IMR-90 (cell line): ENCODE results near the gene C4B.

Experiments
- MXI1 ChIP-seq: IDR thresholded peaks from 2 replicates; pipeline ENCODE4 v1.6.1; 2012; ENCODE audit warnings: low read depth, mild to moderate bottlenecking, low read length, moderate library complexity, borderline replicate concordance
- RAD21 ChIP-seq: IDR thresholded peaks from 2 replicates; pipeline ENCODE4 v1.6.1; 2012; ENCODE audit warnings: low read length, improper control_type of control experiment
- RFX5 ChIP-seq: IDR thresholded peaks from 2 replicates; pipeline ENCODE4 v1.8.0; 2012; ENCODE audit warnings: low read depth, mild to moderate bottlenecking, low read length, moderate library complexity
- TF ChIP-seq, protein P1 (sequence below): conservative IDR thresholded peaks from 2 replicates; pipeline ENCODE4 v1.5.1; 2012; ENCODE audit warnings: mild to moderate bottlenecking, low read depth, low read length, improper control_type of control experiment
- TF ChIP-seq, protein P2 (sequence below): fragments of 150-350 bp; IDR thresholded peaks from 2 replicates; pipeline ENCODE4 v1.6.1; 2017; ENCODE audit warnings: mild to moderate bottlenecking, antibody characterized with exemption, low read length, low read depth

DNA sequence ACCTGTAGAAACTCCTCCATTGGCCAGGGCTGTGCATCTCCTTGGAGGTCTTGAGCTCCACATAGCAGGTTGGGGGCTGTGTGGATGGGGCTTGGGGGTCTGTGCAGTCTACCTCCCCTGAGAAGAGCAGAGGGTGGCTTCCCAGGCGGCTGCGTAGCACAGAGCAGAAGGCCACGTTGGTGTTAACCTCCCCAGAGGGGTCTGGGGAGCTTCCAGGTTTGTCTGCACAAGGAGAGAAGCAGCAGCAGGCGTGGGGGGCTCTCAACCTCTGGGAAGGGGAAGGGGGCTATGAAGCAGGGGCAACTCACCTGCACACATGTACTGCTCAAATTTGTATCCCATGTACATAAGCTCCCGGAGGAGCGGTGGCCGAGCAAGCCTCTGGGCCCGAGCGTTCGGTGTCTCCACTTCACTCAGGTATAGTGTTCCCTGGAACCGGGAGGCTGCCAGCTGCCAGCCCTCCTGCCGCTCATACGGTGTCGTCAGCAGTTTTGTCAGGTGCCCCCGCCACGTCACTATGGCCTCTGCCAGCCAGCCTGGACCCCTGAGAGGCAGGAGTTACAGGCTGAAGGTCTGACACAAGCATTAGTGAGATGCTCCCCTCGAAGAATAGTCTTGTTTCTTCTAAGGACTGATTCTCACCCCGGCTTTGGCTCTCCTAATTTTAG is 43.9 kb upstream of the C4B start:
- TF ChIP-seq MXI1: no peak
- TF ChIP-seq, protein P1, sequence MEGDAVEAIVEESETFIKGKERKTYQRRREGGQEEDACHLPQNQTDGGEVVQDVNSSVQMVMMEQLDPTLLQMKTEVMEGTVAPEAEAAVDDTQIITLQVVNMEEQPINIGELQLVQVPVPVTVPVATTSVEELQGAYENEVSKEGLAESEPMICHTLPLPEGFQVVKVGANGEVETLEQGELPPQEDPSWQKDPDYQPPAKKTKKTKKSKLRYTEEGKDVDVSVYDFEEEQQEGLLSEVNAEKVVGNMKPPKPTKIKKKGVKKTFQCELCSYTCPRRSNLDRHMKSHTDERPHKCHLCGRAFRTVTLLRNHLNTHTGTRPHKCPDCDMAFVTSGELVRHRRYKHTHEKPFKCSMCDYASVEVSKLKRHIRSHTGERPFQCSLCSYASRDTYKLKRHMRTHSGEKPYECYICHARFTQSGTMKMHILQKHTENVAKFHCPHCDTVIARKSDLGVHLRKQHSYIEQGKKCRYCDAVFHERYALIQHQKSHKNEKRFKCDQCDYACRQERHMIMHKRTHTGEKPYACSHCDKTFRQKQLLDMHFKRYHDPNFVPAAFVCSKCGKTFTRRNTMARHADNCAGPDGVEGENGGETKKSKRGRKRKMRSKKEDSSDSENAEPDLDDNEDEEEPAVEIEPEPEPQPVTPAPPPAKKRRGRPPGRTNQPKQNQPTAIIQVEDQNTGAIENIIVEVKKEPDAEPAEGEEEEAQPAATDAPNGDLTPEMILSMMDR: no peak
- TF ChIP-seq RAD21: no peak
- TF ChIP-seq, protein P2, sequence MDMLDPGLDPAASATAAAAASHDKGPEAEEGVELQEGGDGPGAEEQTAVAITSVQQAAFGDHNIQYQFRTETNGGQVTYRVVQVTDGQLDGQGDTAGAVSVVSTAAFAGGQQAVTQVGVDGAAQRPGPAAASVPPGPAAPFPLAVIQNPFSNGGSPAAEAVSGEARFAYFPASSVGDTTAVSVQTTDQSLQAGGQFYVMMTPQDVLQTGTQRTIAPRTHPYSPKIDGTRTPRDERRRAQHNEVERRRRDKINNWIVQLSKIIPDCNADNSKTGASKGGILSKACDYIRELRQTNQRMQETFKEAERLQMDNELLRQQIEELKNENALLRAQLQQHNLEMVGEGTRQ: no peak
- TF ChIP-seq RFX5: no peak
